Measurements from ENCODE around the gene PACS1. TPM values are rescaled to one million over a fixed set of nuclear protein-coding genes. Genes with fewer than 3 reads are reported as not detected.
"Not testable (repeated sequence)": the region's sequence is repeated elsewhere in the genome, so short reads cannot be mapped to it uniquely, and the experiment has no call there.

PACS1 gene
- total RNA-seq, 2 donors from 2014 or later: 124 TPM

DNA sequence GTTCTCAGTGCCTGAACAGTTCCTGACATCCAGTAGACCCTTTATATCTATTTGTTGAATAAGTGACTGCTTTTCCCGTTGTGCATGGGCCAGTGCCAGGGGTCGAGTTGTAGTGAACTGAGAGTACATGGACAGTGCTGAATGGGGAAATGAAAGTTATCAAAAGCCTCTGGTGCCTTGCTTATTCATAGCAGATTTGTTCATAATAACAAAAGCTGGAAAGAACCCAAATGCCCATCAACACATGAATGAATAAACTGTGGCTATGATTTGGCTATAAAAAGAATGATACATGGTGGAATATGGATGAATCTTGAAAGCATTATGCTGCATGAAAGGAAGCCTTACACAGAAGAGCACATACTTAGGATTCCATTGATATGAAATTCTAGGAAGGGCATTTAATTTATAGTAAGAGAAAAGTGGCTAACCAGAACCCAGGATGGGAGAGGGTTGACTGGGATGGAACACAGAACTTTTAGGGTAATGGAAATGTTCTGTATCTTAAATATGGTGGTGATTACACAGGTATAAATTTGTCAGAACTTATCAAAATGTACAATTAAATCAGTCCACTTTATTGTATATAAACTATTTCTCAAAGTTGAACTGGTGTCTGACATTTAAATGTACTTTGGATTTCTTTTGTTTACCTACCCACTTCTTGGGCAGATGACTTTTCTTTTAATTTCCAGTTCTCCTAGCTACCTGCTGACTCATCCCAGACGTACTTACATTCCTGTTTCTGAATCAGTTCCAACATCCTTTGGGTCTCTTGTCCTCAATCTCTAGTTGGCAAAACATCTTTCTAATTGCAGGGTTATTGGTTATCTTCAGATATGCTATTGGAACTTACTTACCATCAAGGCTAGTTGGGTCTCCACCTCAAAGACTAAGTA, 42.8 kb downstream of the PACS1 start:
- ATAC-seq: peak; percentile 10 to 19
- Mint-ChIP-seq H3K27ac (peak overlapping the region; percentile 76 to 80), H3K36me3 (no peaks in the 10 kb centered on the region), H3K9me3 (no peaks in the 10 kb centered on the region)
- no peak for DNase-seq (ENCODE audit: low spot score in 2 of 2)

DNA sequence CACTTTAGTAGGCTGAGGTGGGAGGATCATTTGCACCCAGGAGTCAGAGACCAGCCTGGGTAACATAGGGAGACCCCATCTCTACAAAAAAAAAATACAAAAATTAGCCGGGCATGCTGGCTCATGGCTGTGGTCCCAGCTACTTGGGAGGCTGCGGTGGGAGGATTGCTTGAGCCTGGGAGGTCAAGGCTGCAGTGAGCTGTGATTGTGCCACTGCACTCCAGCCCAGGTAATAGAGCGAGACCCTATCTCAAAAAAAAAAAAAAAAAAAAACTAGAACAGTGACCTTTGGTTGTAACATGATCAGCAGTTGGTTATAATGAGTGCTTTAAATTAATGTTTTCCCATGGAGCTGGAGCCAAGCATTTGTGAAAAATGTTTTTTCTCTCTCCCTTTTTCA, 44.9 kb downstream of the PACS1 start:
- H3K27ac Mint-ChIP-seq: peak overlapping the region; percentile 13 to 83
- not testable (repeated sequence) for DNase-seq (ENCODE audit: low spot score in 2 of 2); ATAC-seq; H3K9me3 Mint-ChIP-seq; H3K36me3 Mint-ChIP-seq

DNA sequence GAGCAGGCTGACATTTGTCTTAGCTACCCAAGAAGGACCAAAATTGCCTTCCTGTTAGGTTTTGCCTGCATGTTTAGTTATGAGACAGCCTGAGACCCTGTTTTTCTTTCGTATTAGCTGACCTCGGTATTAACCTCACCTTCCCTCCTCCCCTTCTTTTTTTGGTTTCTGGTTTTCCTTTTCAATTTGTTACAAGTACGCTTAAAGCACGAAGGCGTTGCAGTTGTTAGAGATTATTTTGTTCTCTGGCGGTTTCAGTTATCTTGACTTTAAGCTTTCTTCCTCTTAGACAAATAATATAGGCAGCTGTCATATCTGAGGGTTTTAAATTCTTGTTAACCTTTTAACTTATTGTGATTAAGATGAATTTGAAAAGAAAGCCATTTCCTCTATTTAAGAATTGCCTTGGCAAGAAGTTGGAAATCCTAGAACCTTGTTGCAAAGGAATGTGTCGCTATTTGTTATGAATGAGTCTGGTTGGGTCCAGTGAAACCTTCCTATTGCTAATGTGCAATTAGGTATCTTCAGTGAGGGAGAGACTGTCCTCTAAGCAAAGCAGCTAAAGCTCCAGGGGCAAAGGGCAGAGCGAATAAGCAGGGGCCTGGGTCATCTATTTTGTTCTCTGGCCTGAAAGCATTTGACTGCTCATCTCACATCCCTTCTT, 45.7 kb downstream of the PACS1 start:
- peak; percentile 45 to 61 for ATAC-seq
- Mint-ChIP-seq H3K9me3 (no peaks in the 10 kb centered on the region), H3K36me3 (no peaks in the 10 kb centered on the region), H3K27ac (peak overlapping the region; percentile 77 to 83)
- DNase-seq (ENCODE audit: low spot score in 2 of 2): no peak

DNA sequence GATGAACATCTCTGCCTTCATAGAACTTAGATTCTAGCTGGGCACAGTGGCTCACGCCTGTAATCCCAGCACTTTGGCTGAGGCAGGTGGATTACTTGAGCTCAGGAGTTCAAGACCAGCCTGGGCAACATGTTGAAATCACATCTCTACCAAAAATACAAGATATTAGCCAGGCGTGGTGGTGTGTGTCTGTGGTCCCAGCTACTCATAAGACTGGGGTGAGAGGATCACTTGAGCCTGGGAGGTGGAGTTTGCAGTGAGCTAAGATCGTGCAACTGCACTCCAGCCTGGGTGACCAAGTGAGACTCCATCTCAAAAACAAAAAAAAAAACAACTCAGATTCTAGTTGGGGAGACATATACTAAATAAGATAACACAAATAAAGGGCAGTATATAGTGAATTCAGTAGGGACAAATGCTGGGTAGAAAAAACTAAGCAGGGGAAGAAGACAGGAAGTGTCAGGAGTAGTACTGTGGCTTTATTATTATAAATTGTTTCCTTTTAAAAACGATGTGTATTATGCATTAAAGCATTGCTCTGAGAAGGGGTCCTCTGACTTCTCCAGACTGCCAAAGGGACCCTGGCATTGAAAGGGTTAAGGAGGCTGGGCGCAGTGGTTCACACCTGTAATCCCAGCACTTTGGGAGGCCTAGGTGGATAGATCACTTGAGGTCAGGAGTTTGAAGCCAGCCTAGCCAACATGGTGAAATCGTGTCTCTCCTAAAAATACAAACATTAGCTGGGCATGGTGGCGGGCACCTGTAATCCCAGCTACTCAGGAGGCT, 46.7 kb downstream of the PACS1 start:
- Mint-ChIP-seq H3K36me3 (no peaks in the 10 kb centered on the region), H3K27ac (peak overlapping the region; percentile 63 to 83), H3K9me3 (no peaks in the 10 kb centered on the region)
- peak in 1 of 2 donors; percentile 33 for ATAC-seq
- no peak for DNase-seq (ENCODE audit: low spot score in 2 of 2)

DNA sequence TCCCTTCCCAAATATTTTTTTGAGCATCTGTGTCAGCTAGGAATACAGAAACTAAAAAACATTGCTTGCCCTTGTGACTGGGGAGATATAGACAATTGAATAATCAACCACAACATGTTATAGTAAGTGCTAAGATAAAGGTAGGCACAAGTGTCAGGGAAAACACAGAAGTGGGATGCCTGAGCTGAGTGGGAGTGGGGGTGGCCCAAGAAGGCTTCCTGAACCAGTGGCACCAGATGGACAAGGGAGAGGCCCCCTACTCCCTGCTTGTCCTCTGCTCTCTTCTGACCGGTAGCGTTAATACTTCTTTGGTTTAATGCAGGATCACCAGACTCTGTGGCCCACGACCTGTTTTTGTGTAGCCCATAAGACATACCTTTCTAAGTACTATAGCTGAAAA, 48.8 kb downstream of the PACS1 start:
- H3K36me3 Mint-ChIP-seq: no peaks in the 10 kb centered on the region
- no peaks in the 10 kb centered on the region for H3K9me3 Mint-ChIP-seq
- DNase-seq (ENCODE audit: low spot score in 2 of 2) (no peak), ATAC-seq (no peak)
- H3K27ac Mint-ChIP-seq: no peak overlapping the region

DNA sequence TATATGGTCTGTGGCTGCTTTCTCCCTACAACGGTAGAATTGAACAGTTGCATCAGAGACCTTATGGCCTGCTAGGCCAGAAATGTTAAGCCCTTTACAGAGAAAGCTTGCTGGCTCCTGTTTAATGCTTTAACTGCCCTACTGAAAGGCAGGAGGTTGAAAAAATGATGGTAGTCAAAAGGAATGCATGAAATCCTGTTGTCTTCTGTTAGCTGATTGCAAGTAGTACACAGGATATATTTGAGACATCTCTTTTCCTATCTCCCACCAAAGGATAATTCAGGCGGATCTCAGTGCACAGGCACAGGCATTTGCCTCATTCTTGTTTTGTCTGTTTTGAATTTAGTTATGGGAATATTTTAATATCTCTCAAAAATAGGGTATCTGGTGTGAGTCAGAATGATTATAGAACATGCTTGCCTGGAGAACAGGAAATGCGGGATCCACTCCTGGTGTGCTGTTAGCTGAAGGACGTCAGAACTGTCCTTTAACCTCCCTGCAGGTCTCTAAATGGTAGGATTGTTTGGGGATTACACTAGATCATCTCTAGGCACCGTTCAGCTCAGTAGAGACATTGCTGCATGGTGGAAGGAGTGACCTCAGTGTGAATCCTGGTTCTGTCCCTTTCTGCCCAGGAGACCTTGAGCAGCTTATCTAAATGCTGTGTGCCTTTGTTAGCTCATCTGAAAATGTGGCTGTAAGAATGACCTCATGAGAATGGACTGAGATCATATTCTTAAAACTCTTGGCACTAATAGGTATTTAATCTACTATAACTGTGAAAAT, 49.5 kb downstream of the PACS1 start:
- H3K9me3 Mint-ChIP-seq: no peaks in the 10 kb centered on the region
- ATAC-seq (peak in 1 of 2 donors; percentile 40), DNase-seq (ENCODE audit: low spot score in 2 of 2) (no peak)
- H3K27ac Mint-ChIP-seq: peak overlapping the region in 1 of 2 donors; percentile 22
- H3K36me3 Mint-ChIP-seq: no peaks in the 10 kb centered on the region

DNA sequence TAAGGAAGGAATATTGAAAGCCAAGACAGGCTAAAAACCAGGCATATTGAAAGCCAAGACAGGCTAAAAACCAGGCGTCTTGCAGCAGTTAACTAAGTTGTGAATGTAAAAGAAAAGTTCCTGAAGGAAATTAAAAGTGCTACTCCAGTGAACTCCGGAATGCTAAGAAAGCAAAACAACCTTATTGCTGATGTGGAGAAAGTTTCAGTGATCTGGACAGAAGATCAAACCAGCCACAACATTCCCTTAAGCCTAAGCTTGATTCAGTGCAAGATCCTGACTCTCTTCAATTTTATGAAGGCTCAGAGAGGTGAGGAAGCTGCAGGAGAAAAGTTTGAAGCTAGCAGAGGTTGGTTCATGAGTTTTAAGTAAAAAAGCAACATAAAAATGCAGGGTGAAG, 51.4 kb downstream of the PACS1 start:
- Mint-ChIP-seq H3K36me3 (no peaks in the 10 kb centered on the region), H3K9me3 (no peaks in the 10 kb centered on the region), H3K27ac (peak overlapping the region in 1 of 2 donors; percentile 53)
- ATAC-seq (no peak), DNase-seq (ENCODE audit: low spot score in 2 of 2) (no peak)

DNA sequence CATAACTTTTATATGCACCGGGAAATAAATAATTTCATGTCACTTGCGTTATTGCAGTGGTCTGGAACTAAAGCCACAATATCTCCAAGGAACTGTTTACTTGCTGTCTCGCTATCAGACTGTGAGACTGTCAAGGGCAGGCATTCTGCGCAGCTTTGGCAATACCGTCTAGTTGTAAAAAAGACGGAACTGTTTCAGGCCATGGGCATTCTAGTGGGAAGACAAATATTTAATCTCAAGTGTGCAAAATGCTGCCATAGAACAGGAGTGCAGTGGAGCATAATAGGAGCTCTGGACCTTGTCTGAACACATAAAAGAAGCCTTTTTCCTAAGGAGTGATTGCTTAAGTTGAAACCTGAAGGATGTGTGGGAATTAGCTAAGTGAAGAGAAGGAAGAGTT, 53.8 kb downstream of the PACS1 start:
- Mint-ChIP-seq H3K36me3 (no peaks in the 10 kb centered on the region), H3K9me3 (no peaks in the 10 kb centered on the region), H3K27ac (peak overlapping the region in 1 of 2 donors; percentile 92)
- no peak for DNase-seq (ENCODE audit: low spot score in 2 of 2)
- no peak for ATAC-seq

DNA sequence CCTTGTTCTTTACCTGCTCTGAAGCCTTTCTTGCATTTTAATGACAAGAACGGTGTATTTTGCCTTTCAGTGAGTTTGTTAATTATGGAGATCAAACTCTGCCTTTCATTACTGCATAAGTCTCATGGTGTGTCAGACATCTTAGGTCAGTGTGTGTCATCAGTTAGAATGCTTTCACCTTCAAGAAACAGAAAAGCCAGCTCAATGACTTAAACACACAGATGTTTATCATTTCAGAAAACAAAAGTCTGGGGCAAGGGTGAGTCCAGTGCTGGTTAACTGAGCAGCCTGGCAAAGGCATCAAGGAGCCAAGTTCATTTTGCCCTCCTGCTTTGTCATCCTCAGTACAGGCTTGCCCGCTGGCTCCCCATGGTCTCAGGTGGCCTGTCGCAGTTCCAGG, 54.5 kb downstream of the PACS1 start:
- ATAC-seq: peak; percentile 25
- Mint-ChIP-seq H3K9me3 (no peaks in the 10 kb centered on the region), H3K36me3 (no peaks in the 10 kb centered on the region)

DNA sequence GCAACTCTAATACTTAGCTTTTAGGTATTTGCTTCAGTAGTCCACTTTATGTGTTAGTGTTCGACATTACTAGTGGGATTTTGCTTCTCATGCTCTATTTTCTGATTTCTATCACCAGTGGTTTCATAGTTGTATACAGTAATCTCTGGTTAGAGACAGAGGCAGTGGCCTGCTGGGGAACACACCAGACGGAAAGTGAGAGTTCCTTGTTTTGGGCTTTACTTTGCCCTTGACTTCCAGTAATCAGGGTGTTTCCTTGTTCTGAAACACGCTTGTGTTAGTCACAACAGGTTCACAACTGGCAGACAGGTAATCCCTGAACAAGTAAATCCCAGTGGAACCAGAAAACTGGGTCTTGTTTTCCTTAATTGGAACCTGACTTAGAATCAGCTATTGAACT, 56.0 kb downstream of the PACS1 start:
- H3K9me3 Mint-ChIP-seq: no peaks in the 10 kb centered on the region
- H3K36me3 Mint-ChIP-seq: no peaks in the 10 kb centered on the region
- H3K27ac Mint-ChIP-seq: peak overlapping the region; percentile 92 to 94
- ATAC-seq (peak; percentile 75 to 80), DNase-seq (ENCODE audit: low spot score in 2 of 2) (peak in 1 of 2 donors; percentile 39)

More for the DNA sequence above, 54.5 kb downstream of the PACS1 start:
- H3K27ac Mint-ChIP-seq: peak overlapping the region; percentile 26 to 92
- DNase-seq (ENCODE audit: low spot score in 2 of 2): no peak

DNA sequence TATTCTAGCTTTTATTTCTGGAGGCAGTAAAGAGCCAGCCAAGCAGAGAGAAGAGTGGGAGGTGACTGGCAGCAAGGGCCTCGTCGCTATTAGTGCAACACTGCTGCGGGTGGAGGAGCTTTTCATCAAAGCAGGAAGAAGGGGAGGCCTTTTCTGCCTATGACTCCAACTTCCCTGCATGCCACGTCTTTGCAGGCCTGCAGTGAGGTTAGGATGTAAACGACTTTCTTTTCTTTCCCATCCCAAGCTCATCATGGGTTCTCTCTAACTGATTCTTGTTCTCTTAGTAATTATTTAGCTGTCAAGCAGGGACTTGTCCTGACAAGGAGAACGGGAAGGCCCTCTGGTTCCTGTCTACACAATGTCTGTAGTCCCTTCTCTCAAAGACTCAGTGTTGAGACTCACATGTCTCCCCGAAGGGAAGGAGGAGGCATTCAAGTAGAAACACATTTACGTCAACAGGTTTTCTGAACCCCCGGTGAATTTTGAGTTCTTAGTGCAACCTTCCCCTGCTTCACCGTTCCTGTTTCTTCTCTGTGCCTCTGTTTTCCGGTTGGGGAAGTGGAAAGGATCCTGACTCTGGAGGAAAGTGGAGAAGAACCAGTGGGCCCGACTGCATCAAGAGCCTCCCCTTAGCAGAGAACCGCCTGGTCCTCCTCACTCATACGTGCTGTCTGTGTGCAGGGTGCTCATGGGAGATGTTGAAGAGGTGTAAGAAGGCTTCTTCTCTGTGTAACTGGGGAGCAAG, 56.9 kb downstream of the PACS1 start:
- ATAC-seq (peak; percentile 83 to 91), DNase-seq (ENCODE audit: low spot score in 2 of 2) (peak; percentile 59 to 73)
- Mint-ChIP-seq H3K27ac (peak overlapping the region; percentile 92 to 94), H3K9me3 (no peaks in the 10 kb centered on the region), H3K36me3 (no peaks in the 10 kb centered on the region)

DNA sequence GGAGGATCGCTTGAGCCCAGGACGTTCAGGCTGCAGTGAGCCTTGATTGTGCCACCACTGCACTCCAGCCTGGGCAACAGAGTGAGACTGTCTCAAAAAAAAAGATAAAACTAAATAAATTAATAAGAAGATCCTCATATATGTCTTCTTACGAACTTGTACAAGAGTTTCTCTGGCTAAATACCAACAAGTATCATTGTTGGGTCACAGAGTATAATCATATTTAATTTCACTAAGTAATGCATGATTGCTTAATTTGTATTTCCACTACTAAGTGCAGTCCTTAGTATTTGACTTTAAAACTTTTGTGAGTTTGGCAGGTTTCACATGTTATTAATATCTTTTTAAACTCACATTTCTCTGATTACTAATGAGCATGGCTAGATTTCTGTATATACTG, 60.9 kb downstream of the PACS1 start:
- Mint-ChIP-seq H3K9me3 (no peaks in the 10 kb centered on the region), H3K27ac (peak overlapping the region in 1 of 2 donors; percentile 57), H3K36me3 (no peaks in the 10 kb centered on the region)
- ATAC-seq: no peak
- DNase-seq (ENCODE audit: low spot score in 2 of 2): no peak

DNA sequence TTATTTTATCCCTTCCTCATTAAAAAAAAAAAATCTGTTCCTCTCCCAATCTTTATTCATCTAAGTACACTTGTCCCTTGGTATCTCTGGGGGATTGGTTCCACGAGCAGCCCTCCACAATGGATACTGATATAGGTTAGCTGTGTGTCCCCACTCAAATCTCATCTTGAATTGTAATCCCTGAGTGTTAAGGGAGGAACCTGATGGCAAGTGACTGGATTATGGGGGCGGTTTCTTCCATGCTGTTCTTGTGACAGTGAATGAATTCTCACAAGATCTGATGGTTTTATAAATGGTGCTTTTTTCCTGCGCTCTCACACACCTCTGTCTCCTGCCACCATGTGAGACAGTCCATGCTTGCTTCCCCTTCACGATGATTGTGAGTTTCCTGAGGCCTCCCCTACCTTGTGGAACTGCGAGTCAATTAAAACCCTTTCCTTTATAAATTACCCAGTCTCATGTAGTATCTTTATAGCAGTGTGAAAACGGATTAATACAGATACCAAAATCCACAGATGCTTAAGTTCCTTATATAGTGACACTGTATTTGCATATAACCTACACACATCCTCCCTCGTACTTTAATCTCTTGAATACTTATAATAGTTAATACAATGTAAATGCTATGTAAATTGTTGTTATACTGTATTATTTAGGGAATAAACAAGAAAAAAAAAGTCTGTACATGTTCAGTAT, 62.0 kb downstream of the PACS1 start:
- ATAC-seq (peak in 1 of 2 donors; percentile 16), DNase-seq (ENCODE audit: low spot score in 2 of 2) (no peak)
- Mint-ChIP-seq H3K9me3 (no peaks in the 10 kb centered on the region), H3K36me3 (no peaks in the 10 kb centered on the region), H3K27ac (peak overlapping the region in 1 of 2 donors; percentile 53)

DNA sequence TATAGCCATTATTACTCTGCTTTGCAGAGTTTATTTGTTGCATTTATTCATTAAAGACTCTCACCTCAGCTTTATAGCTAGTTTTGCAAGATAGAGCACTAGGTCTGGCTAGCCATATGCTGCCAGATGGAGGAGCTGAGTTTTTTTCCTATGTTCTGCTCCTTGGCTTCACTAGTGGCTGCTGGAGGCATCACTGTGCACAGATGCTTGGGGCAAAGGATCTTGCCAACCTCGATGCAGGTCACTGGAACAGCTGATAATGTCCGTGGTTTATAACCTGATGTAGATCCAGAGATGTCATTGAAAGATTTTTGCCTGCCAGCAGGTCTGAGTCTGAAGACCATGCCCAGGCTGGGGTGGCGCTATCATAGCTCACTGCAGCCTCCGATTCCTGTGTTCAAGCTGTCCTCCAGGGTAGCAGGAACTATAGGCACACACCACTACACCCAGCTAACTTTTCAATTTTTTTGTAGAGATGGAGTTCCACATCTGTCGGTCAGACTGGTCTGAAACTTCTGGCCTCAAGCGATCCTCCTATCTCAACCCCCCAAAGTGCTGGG, 63.2 kb downstream of the PACS1 start:
- no peak for DNase-seq (ENCODE audit: low spot score in 2 of 2)
- Mint-ChIP-seq H3K27ac (no peak overlapping the region), H3K9me3 (no peaks in the 10 kb centered on the region), H3K36me3 (no peaks in the 10 kb centered on the region)
- no peak for ATAC-seq

DNA sequence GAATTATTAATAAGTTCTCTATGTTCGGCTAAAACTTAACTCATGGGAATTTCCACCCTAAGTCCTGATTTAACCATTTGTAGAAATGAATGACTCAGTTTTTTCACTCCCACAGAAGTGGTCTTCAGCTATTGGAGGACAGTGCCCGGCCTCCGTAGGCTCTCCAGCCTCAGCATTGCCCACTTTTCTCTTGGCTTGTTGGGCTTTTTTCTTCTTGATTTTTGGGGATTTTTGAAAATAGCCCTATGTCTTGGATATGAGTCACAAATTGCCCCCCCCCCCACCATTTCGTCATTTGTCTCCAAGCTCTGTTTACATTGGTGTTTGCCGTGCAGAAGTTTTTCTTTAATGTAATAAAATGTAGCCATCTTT, 66.7 kb downstream of the PACS1 start:
- ATAC-seq (no peak), DNase-seq (ENCODE audit: low spot score in 2 of 2) (no peak)
- Mint-ChIP-seq H3K36me3 (no peaks in the 10 kb centered on the region), H3K9me3 (no peaks in the 10 kb centered on the region), H3K27ac (peak overlapping the region in 1 of 2 donors; percentile 21)

Data from activated naive CD4-positive, alpha-beta T cell treated with anti-CD3 and anti-CD28 coated beads, Interleukin-2, amount 50 U/mL, for 72 hours (primary cell).